Esophagus squamous epithelium (tissue), 4 donors: ENCODE data around the gene DUSP22.

Experiments used
- POLR2A ChIP-seq, 4 donors: fragments of 450-650 bp; IDR thresholded peaks; one replicate each; pipeline ENCODE4 v1.6.1; 2017; ENCODE audit warnings: antibody characterized with exemption in 4 of 4, mild to moderate bottlenecking in 4 of 4, moderate library complexity in 3 of 4
- TF ChIP-seq, protein P1 (sequence below), 6 experiments: fragments of 450-650 bp in 4 of 6; fragments of 200-600 bp in 2 of 6; sonication (generic) in 2 of 6; IDR thresholded peaks; one replicate each; pipeline ENCODE4 v1.5.1; 2016 to 2019; ENCODE audit warnings: antibody characterized with exemption in 6 of 6, mild to moderate bottlenecking in 4 of 6, moderate library complexity in 4 of 6

DNA sequence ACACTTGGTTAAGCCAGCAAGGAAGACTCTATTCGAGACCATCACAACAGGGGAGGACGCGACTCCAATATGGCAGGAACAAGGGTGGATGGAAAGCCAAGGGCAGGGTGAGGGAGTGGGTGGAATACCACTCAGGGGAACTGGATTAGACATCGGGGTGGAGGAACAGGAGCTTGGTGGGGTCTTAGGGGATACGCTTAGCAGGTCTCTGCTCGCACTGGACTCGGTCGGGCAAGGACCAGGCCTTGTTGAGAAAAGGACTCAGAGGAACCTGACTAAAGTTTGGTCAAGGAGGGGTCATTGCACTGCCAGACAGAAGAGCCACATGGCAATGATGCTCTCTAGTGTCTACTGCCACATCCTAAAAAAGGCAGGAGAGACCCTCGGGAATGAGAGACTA is 10.5 kb downstream of the DUSP22 start:
- TF ChIP-seq POLR2A (IDR thresholded peaks at IDR 0.05), result no peak
- TF ChIP-seq, protein P1, sequence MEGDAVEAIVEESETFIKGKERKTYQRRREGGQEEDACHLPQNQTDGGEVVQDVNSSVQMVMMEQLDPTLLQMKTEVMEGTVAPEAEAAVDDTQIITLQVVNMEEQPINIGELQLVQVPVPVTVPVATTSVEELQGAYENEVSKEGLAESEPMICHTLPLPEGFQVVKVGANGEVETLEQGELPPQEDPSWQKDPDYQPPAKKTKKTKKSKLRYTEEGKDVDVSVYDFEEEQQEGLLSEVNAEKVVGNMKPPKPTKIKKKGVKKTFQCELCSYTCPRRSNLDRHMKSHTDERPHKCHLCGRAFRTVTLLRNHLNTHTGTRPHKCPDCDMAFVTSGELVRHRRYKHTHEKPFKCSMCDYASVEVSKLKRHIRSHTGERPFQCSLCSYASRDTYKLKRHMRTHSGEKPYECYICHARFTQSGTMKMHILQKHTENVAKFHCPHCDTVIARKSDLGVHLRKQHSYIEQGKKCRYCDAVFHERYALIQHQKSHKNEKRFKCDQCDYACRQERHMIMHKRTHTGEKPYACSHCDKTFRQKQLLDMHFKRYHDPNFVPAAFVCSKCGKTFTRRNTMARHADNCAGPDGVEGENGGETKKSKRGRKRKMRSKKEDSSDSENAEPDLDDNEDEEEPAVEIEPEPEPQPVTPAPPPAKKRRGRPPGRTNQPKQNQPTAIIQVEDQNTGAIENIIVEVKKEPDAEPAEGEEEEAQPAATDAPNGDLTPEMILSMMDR (IDR thresholded peaks at IDR 0.05), result no peak
